Nephron (organoid): Measurements from ENCODE around the gene VRK3.
"Not testable (repeated sequence)": the region's sequence is repeated elsewhere in the genome, so short reads cannot be mapped to it uniquely, and the experiment has no call there.

Source experiments
- H3K27ac Mint-ChIP-seq, 3 experiments: 2 replicates each; pipeline ENCODE4 v1.8.0; 2020; ENCODE audit warnings: mixed read lengths in 3 of 3, mild to moderate bottlenecking in 2 of 3, moderate library complexity in 1 of 3
- H3K27me3 Mint-ChIP-seq: 2 replicates; pipeline ENCODE4 v1.8.0; 2021; ENCODE audit warnings: low read depth, mild to moderate bottlenecking, moderate library complexity, mixed read lengths
- H3K36me3 Mint-ChIP-seq: 2 replicates; pipeline ENCODE4 v1.8.0; 2020; ENCODE audit warnings: low read depth, mixed read lengths
- H3K4me1 Mint-ChIP-seq: 2 replicates; pipeline ENCODE4 v1.8.0; 2020; ENCODE audit warnings: mixed read lengths
- H3K4me3 Mint-ChIP-seq, 3 experiments: 2 replicates each; pipeline ENCODE4 v1.8.0; 2020; ENCODE audit warnings: mild to moderate bottlenecking in 3 of 3, mixed read lengths in 3 of 3, moderate library complexity in 2 of 3
- H3K9me3 Mint-ChIP-seq: 2 replicates; pipeline ENCODE4 v1.8.0; 2020; ENCODE audit warnings: mixed read lengths
- CTCF ChIP-seq, 3 experiments: fragments of 200-600 bp; sonication (generic); IDR thresholded peaks; one replicate each; pipeline ENCODE4 v1.5.0; 2021; ENCODE audit warnings: antibody characterized with exemption in 3 of 3; ENCODE audit not compliant: unreplicated experiment in 3 of 3

VRK3 gene

GRCh38 chr19:49968279-49968922 is 56.8 kb downstream of the VRK3 start:
- no peak for TF ChIP-seq CTCF (IDR thresholded peaks at IDR 0.05; ENCODE audit: unreplicated experiment in 3 of 3)
- Mint-ChIP-seq H3K4me3 (no peak overlapping the region), H3K9me3 (no peaks in the 10 kb centered on the region), H3K36me3 (no peaks in the 10 kb centered on the region), H3K27ac (no peak overlapping the region), H3K27me3 (peaks cover 6% of the 10 kb centered on the region), H3K4me1 (no peaks in the 10 kb centered on the region)

GRCh38 chr19:49960980-49961379 is 64.2 kb downstream of the VRK3 start, which contains the start of gene SIGLEC11:
Gene SIGLEC11, minus strand, starts transcription at chr19:49961172. Its CDS starts 91 bp downstream, at chr19:49961081.
- H3K4me1 Mint-ChIP-seq, result peaks cover 15% of the 10 kb centered on the region
- H3K36me3 Mint-ChIP-seq, H3K27ac Mint-ChIP-seq, H3K4me3 Mint-ChIP-seq, H3K9me3 Mint-ChIP-seq: not testable (repeated sequence)
- H3K27me3 Mint-ChIP-seq, result peaks cover 10% of the 10 kb centered on the region

GRCh38 chr19:49959892-49960291 is 65.3 kb downstream of the VRK3 start:
- H3K4me3 Mint-ChIP-seq, H3K9me3 Mint-ChIP-seq, H3K27ac Mint-ChIP-seq, H3K36me3 Mint-ChIP-seq: not testable (repeated sequence)
- Mint-ChIP-seq H3K27me3 (peaks cover 10% of the 10 kb centered on the region), H3K4me1 (peaks cover 26% of the 10 kb centered on the region)

GRCh38 chr19:49958596-49958995 is 66.6 kb downstream of the VRK3 start:
- Mint-ChIP-seq H3K27me3 (peaks cover 10% of the 10 kb centered on the region), H3K4me1 (peaks cover 39% of the 10 kb centered on the region)
- not testable (repeated sequence) for H3K9me3 Mint-ChIP-seq, H3K4me3 Mint-ChIP-seq, H3K36me3 Mint-ChIP-seq, H3K27ac Mint-ChIP-seq

- peaks cover 10% of the 10 kb centered on the region for H3K27me3 Mint-ChIP-seq
- peak overlapping the region; percentile 68 to 81 (median 78) for H3K4me3 Mint-ChIP-seq
Observed at GRCh38 chr19:49958144-49958543, 67.0 kb downstream of the VRK3 start.

GRCh38 chr19:49957262-49957915 is 67.8 kb downstream of the VRK3 start:
- TF ChIP-seq CTCF (IDR thresholded peaks at IDR 0.05; ENCODE audit: unreplicated experiment in 3 of 3), result no peak
- Mint-ChIP-seq H3K4me3 (peak overlapping the region in 2 of 3 experiments; percentile 27 to 81), H3K9me3 (no peaks in the 10 kb centered on the region), H3K4me1 (peaks cover 51% of the 10 kb centered on the region), H3K27ac (peak overlapping the region in 1 of 3 experiments; percentile 94), H3K27me3 (peaks cover 10% of the 10 kb centered on the region), H3K36me3 (no peaks in the 10 kb centered on the region)

More at GRCh38 chr19:49958144-49958543, 67.0 kb downstream of the VRK3 start:
- not testable (repeated sequence) for H3K9me3 Mint-ChIP-seq, H3K36me3 Mint-ChIP-seq
- Mint-ChIP-seq H3K4me1 (peaks cover 43% of the 10 kb centered on the region), H3K27ac (peak overlapping the region; percentile 56 to 82 (median 73))

- Mint-ChIP-seq H3K4me3 (peak overlapping the region; percentile 25 to 73 (median 72)), H3K27ac (peak overlapping the region; percentile 88 to 96 (median 94)), H3K36me3 (no peaks in the 10 kb centered on the region), H3K27me3 (peaks cover 5% of the 10 kb centered on the region), H3K9me3 (no peaks in the 10 kb centered on the region), H3K4me1 (peaks cover 60% of the 10 kb centered on the region)
- no peak for TF ChIP-seq CTCF (IDR thresholded peaks at IDR 0.05; ENCODE audit: unreplicated experiment in 3 of 3)
Observed at GRCh38 chr19:49956115-49956495, 69.1 kb downstream of the VRK3 start.

GRCh38 chr19:49954933-49955332 is 70.2 kb downstream of the VRK3 start:
- H3K4me1 Mint-ChIP-seq, result peaks cover 69% of the 10 kb centered on the region
- no peaks in the 10 kb centered on the region for H3K36me3 Mint-ChIP-seq
- peak overlapping the region; percentile 2 to 72 (median 57) for H3K4me3 Mint-ChIP-seq
- no peaks in the 10 kb centered on the region for H3K9me3 Mint-ChIP-seq
- H3K27ac Mint-ChIP-seq, result peak overlapping the region; percentile 92 to 98 (median 94)
- H3K27me3 Mint-ChIP-seq, result peaks cover 5% of the 10 kb centered on the region
- no peak for TF ChIP-seq CTCF (IDR thresholded peaks at IDR 0.05; ENCODE audit: unreplicated experiment in 3 of 3)
